GM23338 (cell line): ENCODE results near the gene DOCK4. TPM values are rescaled to one million over a fixed set of nuclear protein-coding genes. Genes with fewer than 3 reads are reported as not detected.
A peak's percentile ranks its signal among the peaks of the same experiment; 100 is the strongest.

Experiments
- ATAC-seq: fragments of 200-7000 bp; cut with Tn5 transposase; 3 replicates; pipeline ENCODE4 v1.9.1; 2020
- DNase-seq: peaks from one replicate; pipeline ENCODE4 v3.0.0-alpha.2; 2015; ENCODE audit warnings: low spot score
- H2AFZ ChIP-seq: fragments of 200-600 bp; sonication (generic); 2 replicates; pipeline ENCODE4 v1.8.0; 2016; ENCODE audit warnings: antibody characterized with exemption, mild to moderate bottlenecking, moderate library complexity
- H3F3A ChIP-seq: fragments of 200-600 bp; sonication (generic); replicated peaks from 2 replicates; pipeline ENCODE4 v1.8.0; 2017; ENCODE audit warnings: antibody characterized with exemption, mixed run types, low read depth
- H3K27ac ChIP-seq: fragments of 200-600 bp; sonication (generic); 2 replicates; pipeline ENCODE4 v1.6.1; 2016; ENCODE audit warnings: low read depth
- H3K27me3 ChIP-seq: fragments of 200-600 bp; sonication (generic); 2 replicates; pipeline ENCODE4 v1.8.0; 2016; ENCODE audit warnings: mild to moderate bottlenecking, mixed run types, moderate library complexity; ENCODE audit not compliant: insufficient read depth
- H3K36me3 ChIP-seq: fragments of 200-600 bp; sonication (generic); 2 replicates; pipeline ENCODE4 v1.8.0; 2016; ENCODE audit warnings: mild to moderate bottlenecking; ENCODE audit not compliant: insufficient read depth
- H3K4me1 ChIP-seq: fragments of 200-600 bp; sonication (generic); 2 replicates; pipeline ENCODE4 v1.8.0; 2016; ENCODE audit warnings: mild to moderate bottlenecking, moderate library complexity; ENCODE audit not compliant: insufficient read depth
- H3K4me2 ChIP-seq: fragments of 200-600 bp; sonication (generic); 2 replicates; pipeline ENCODE4 v1.7.1; 2017; ENCODE audit warnings: mixed run types
- H3K4me3 ChIP-seq: fragments of 200-600 bp; sonication (generic); 2 replicates; pipeline ENCODE4 v1.6.1; 2016; ENCODE audit warnings: mixed run types
- H3K79me2 ChIP-seq: fragments of 200-600 bp; sonication (generic); replicated peaks from 2 replicates; pipeline ENCODE4 v1.8.0; 2017; ENCODE audit warnings: mild to moderate bottlenecking; ENCODE audit not compliant: insufficient read depth
- H3K9me2 ChIP-seq: fragments of 200-600 bp; sonication (generic); 2 replicates; pipeline ENCODE4 v1.8.0; 2017; ENCODE audit not compliant: insufficient read depth
- H4K20me1 ChIP-seq: fragments of 200-600 bp; sonication (generic); replicated peaks from 2 replicates; pipeline ENCODE4 v1.8.0; 2017; ENCODE audit warnings: mild to moderate bottlenecking; ENCODE audit not compliant: insufficient read depth
- H3K27ac Mint-ChIP-seq: 2 replicates; pipeline ENCODE4 v1.8.0; 2020; ENCODE audit warnings: inconsistent platforms, mild to moderate bottlenecking, moderate library complexity, mixed read lengths
- H3K27me3 Mint-ChIP-seq: 3 replicates; pipeline ENCODE4 v1.8.0; 2022; ENCODE audit warnings: low read depth, mild to moderate bottlenecking, moderate library complexity, mixed read lengths, inconsistent platforms; ENCODE audit not compliant: insufficient read depth, poor library complexity
- H3K36me3 Mint-ChIP-seq: 3 replicates; pipeline ENCODE4 v1.8.0; 2021; ENCODE audit warnings: low read depth, mild to moderate bottlenecking, inconsistent platforms, moderate library complexity, mixed read lengths
- H3K4me1 Mint-ChIP-seq: 3 replicates; pipeline ENCODE4 v1.8.0; 2020; ENCODE audit warnings: mild to moderate bottlenecking, inconsistent platforms, mixed read lengths
- H3K4me3 Mint-ChIP-seq: 3 replicates; pipeline ENCODE4 v1.8.0; 2021; ENCODE audit warnings: moderate library complexity, mild to moderate bottlenecking, inconsistent platforms, mixed read lengths
- H3K9me3 Mint-ChIP-seq: 3 replicates; pipeline ENCODE4 v1.8.0; 2020; ENCODE audit warnings: moderate library complexity, mild to moderate bottlenecking, inconsistent platforms, mixed read lengths
- EZH2phosphoT487 ChIP-seq: fragments of 200-600 bp; sonication (generic); IDR thresholded peaks from one replicate; pipeline ENCODE4 v1.8.1; 2018; ENCODE audit warnings: antibody characterized with exemption; ENCODE audit not compliant: unreplicated experiment
- JUNB ChIP-seq: IDR thresholded peaks from one replicate; pipeline ENCODE4 v1.6.1; 2016; ENCODE audit warnings: antibody characterized with exemption; ENCODE audit not compliant: unreplicated experiment
- NANOG ChIP-seq: IDR thresholded peaks from 2 replicates; pipeline ENCODE4 v1.6.1; 2016; ENCODE audit warnings: antibody characterized with exemption, borderline replicate concordance
- POLR2AphosphoS5 ChIP-seq: IDR thresholded peaks from 2 replicates; pipeline ENCODE4 v1.6.1; 2016; ENCODE audit warnings: antibody characterized with exemption, low read depth
- polyA plus RNA-seq: library from polyadenylated mRNA; unstranded; fragments of >200 nt; fragmentation: Nextera tagmentation; extraction: Ambion mirVana; gene quantifications from 2 replicates; pipeline ENCODE4 v1.2.1, GENCODE V29; 2016
- total RNA-seq: library from RNA; depleted of rRNA; stranded (reverse); fragments of >200 nt; shearing (Covaris generic); gene quantifications from 2 replicates; pipeline ENCODE4 v1.2.3, GENCODE V29; 2014

DOCK4 gene
- total and polyA plus RNA-seq, 2 experiments from 2014 or later = 6.3 to 33.8 TPM

DNA sequence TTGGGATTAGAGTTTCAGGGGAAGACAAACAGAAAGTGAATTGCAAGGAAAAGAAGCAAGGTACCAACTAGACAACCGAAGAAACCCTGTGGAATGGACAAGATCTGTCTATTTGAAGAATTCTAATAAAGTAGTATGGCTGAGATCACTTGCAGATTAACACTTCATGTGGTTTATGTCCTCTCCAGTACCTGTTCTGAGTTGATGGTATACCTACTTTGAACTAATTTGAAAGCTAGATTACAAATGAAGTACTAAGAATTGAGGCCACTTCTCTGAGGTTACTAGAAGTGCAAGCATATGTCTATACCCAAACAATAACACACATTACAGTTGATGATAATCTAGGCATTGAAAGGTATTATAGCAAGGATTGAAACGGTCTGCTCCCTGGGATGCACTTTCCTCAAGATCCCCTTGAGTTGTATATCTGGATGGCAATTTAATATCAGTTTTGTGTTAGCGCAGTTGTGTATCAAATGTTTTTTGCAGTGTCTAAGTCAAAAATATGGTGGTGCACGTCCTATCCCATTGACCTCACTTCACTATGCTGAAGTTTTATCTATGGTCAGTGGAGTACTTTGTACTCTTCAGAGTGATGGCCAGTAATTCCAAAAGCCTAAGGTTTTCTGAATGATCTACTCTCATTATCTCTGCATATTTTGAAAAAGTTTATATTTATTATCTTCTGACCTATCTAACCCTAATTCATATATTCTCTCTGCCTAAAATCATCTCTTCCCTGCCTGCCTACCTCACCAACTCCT lies 26.2 kb upstream of the DOCK4 start:
- Mint-ChIP-seq H3K4me3 (no peak overlapping the region), H3K36me3 (peaks cover 4% of the 10 kb centered on the region; the same call in 1 of the 3 replicates), H3K27ac (no peak overlapping the region), H3K4me1 (peaks cover 8% of the 10 kb centered on the region; the same call in 1 of the 3 replicates), H3K9me3 (no peaks in the 10 kb centered on the region), H3K27me3 (peaks cover 4% of the 10 kb centered on the region)
- H3F3A ChIP-seq = no peaks in the 10 kb centered on the region
- TF ChIP-seq NANOG = no peak
- no peak overlapping the region for H3K4me3 ChIP-seq
- H3K4me2 ChIP-seq = no peak overlapping the region
- 0 out of 2 replicates have a peak, but pooled peaks cover 4% of the 10 kb centered on the region for H3K9me2 ChIP-seq
- no peak overlapping the region for H2AFZ ChIP-seq
- DNase-seq = no peak
- peaks cover 5% of the 10 kb centered on the region; the same call in 1 of the 2 replicates for H4K20me1 ChIP-seq
- no peaks in the 10 kb centered on the region for H3K27me3 ChIP-seq
- peaks cover 78% of the 10 kb centered on the region for H3K79me2 ChIP-seq
- H3K36me3 ChIP-seq = no peaks in the 10 kb centered on the region
- H3K4me1 ChIP-seq = peaks cover 13% of the 10 kb centered on the region; the same call in 1 of the 2 replicates
- no peak overlapping the region for H3K27ac ChIP-seq
- no peak for ATAC-seq

- peaks cover 87% of the 10 kb centered on the region for H3K79me2 ChIP-seq
- H3K36me3 ChIP-seq = no peaks in the 10 kb centered on the region
- peaks cover 24% of the 10 kb centered on the region for H3K4me1 Mint-ChIP-seq
- peaks cover 33% of the 10 kb centered on the region for H3K4me1 ChIP-seq
- no peak overlapping the region for H3K4me3 Mint-ChIP-seq
- peaks cover 2% of the 10 kb centered on the region for H3K27me3 Mint-ChIP-seq
- H3K36me3 Mint-ChIP-seq = no peaks in the 10 kb centered on the region
- H3K4me2 ChIP-seq = no peak overlapping the region
- H3K27ac ChIP-seq = no peak overlapping the region
- no peak overlapping the region for H3K27ac Mint-ChIP-seq
- H3F3A ChIP-seq = no peaks in the 10 kb centered on the region
- no peaks in the 10 kb centered on the region; the same call in 2 of the 3 replicates for H3K9me3 Mint-ChIP-seq
- no peak overlapping the region for H3K4me3 ChIP-seq
- H3K27me3 ChIP-seq = no peaks in the 10 kb centered on the region
- no peak for DNase-seq
- ATAC-seq = no peak
- 0 out of 2 replicates have a peak, but pooled peaks cover 5% of the 10 kb centered on the region for H4K20me1 ChIP-seq
- TF ChIP-seq JUNB (no peak), POLR2AphosphoS5 (no peak)
- 0 out of 2 replicates have a peak, but pooled peaks cover 4% of the 10 kb centered on the region for H3K9me2 ChIP-seq
- no peak overlapping the region for H2AFZ ChIP-seq
Observed at GRCh38 chr7:112228632-112229031, 22.4 kb upstream of the DOCK4 start.

DNA sequence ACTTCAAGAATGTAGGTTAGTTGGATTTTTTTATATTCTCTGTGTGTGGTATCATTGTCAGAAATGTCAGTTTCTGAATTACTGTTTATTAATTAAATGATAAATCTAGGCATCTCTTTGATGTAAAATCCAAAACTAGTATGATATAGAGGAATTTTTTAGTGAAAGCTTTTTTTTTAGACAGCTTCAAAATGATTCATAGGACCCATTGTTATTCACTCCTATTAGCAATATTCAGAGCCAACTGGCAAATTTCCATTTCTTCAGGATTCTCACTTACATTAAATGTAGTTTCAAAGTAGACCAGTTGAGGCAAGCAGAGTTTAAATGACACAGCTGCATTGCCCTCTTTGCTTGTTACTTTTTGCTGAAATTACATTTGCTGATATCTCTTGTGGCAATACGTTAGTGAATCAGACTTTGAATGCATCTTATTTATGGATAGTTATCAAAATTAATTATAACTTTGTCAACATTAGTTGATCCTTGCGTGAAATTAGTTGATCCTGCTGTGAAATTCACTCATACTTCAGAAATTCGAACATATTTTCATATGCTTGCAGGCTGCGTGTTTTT lies 20.6 kb upstream of the DOCK4 start:
- Mint-ChIP-seq H3K27me3 (peaks cover 2% of the 10 kb centered on the region), H3K4me1 (peaks cover 24% of the 10 kb centered on the region), H3K27ac (no peak overlapping the region), H3K9me3 (no peaks in the 10 kb centered on the region; the same call in 2 of the 3 replicates), H3K36me3 (peaks cover 3% of the 10 kb centered on the region; the same call in 1 of the 3 replicates), H3K4me3 (no peak overlapping the region)
- Histone ChIP-seq H3K79me2 (peaks cover 91% of the 10 kb centered on the region), H3K4me3 (no peak overlapping the region), H3K9me2 (0 out of 2 replicates have a peak, but pooled peaks cover 4% of the 10 kb centered on the region), H3K4me2 (peak overlapping the region; percentile 44), H3K36me3 (no peaks in the 10 kb centered on the region), H3K27me3 (no peaks in the 10 kb centered on the region), H3K4me1 (peaks cover 25% of the 10 kb centered on the region), H2AFZ (no peak overlapping the region), H3K27ac (no peak overlapping the region), H4K20me1 (0 out of 2 replicates have a peak, but pooled peaks cover 5% of the 10 kb centered on the region), H3F3A (no peaks in the 10 kb centered on the region)
- ATAC-seq (no peak), DNase-seq (no peak)
- TF ChIP-seq EZH2phosphoT487 = no peak
